Fibroblast of lung (primary cell): ENCODE data around the gene CEP192.

Source experiments
- CTCF ChIP-seq, 2 donors: IDR thresholded peaks in 1 of 2; conservative IDR thresholded peaks in 1 of 2; 1 replicate in 1 of 2; 2 replicates in 1 of 2; pipeline ENCODE4 v1.5.1; 2011 to 2012; ENCODE audit warnings: low read length in 2 of 2, control low read depth in 1 of 2, inconsistent platforms in 1 of 2, low read depth in 1 of 2, mild to moderate bottlenecking in 1 of 2
- EZH2 ChIP-seq: IDR thresholded peaks from 2 replicates; pipeline ENCODE4 v1.5.1; 2012; ENCODE audit warnings: low read length, control low read depth, mild to moderate bottlenecking; ENCODE audit errors: missing control alignments

GRCh38 chr18:13019301-13019700 is 28.1 kb downstream of the CEP192 start:
- TF ChIP-seq CTCF (conservative IDR thresholded peaks at IDR 0.05 in 1 of 2, IDR thresholded peaks at IDR 0.05 in 1 of 2; ENCODE audit: low read depth in 1 of 2, low read length in 2 of 2) (no peak), EZH2 (no peak)
